ENCODE measurements around the gene GCAT.

GCAT gene

GRCh38 chr22:37809672-37810333, 2.1 kb downstream of the GCAT start:
- in situ Hi-C loops (cut with MboI; ENCODE audit: low sequenced_read_pairs): no loop called here

- in situ Hi-C loops (cut with MboI; ENCODE audit: low sequenced_read_pairs): no loop called here
Observed at GRCh38 chr22:37811867-37812266, 4.1 kb downstream of the GCAT start.

GRCh38 chr22:37812869-37813678, 5.3 kb downstream of the GCAT start:
- in situ Hi-C loops (cut with MboI; ENCODE audit: low sequenced_read_pairs): no loop called here

- in situ Hi-C loops (cut with MboI; ENCODE audit: low sequenced_read_pairs): no loop called here
Observed at GRCh38 chr22:37815593-37815992, 7.9 kb downstream of the GCAT start.

GRCh38 chr22:37816543-37817180, 8.9 kb downstream of the GCAT start:
- in situ Hi-C loops (cut with MboI; ENCODE audit: low sequenced_read_pairs): no loop called here

GRCh38 chr22:37817705-37818408, 10.1 kb downstream of the GCAT start:
- in situ Hi-C loops (cut with MboI; ENCODE audit: low sequenced_read_pairs): no loop called here

- in situ Hi-C loops (cut with MboI; ENCODE audit: low sequenced_read_pairs): no loop called here
Observed at GRCh38 chr22:37818409-37819104, 10.8 kb downstream of the GCAT start.

GRCh38 chr22:37819105-37819433, 11.3 kb downstream of the GCAT start:
- in situ Hi-C loops (cut with MboI; ENCODE audit: low sequenced_read_pairs): no loop called here

- in situ Hi-C loops (cut with MboI; ENCODE audit: low sequenced_read_pairs): no loop called here
Observed at GRCh38 chr22:37820350-37820749, 12.6 kb downstream of the GCAT start.

GRCh38 chr22:37822079-37822833, 14.5 kb downstream of the GCAT start:
- in situ Hi-C loops (cut with MboI; ENCODE audit: low sequenced_read_pairs): no loop called here

- in situ Hi-C loops (cut with MboI; ENCODE audit: low sequenced_read_pairs): no loop called here
Observed at GRCh38 chr22:37823134-37823985, 15.6 kb downstream of the GCAT start, which contains the start of gene GALR3. GALR3 (plus strand) TSS chr22:37823382; CDS start chr22:37823407, 25 bp downstream.

- in situ Hi-C loops (cut with MboI; ENCODE audit: low sequenced_read_pairs): no loop called here
Observed at GRCh38 chr22:37824674-37825641, 17.2 kb downstream of the GCAT start.

GRCh38 chr22:37827056-37827455, 19.3 kb downstream of the GCAT start:
- in situ Hi-C loops (cut with MboI; ENCODE audit: low sequenced_read_pairs): no loop called here

GRCh38 chr22:37830093-37830842, 22.5 kb downstream of the GCAT start:
- in situ Hi-C loops (cut with MboI; ENCODE audit: low sequenced_read_pairs): no loop called here

GRCh38 chr22:37831472-37831871, 23.7 kb downstream of the GCAT start:
- in situ Hi-C loops (cut with MboI; ENCODE audit: low sequenced_read_pairs): no loop called here

GRCh38 chr22:37832022-37832857, 24.5 kb downstream of the GCAT start:
- in situ Hi-C loops (cut with MboI; ENCODE audit: low sequenced_read_pairs): no loop called here
